HG03460 (cell line): ENCODE data around the gene SPTB.

ENCODE experiments used
- ATAC-seq: cut with Tn5 transposase; IDR thresholded peaks from one replicate; pipeline ENCODE4 v1.9.1; 2021; ENCODE audit not compliant: unreplicated experiment

SPTB gene

DNA sequence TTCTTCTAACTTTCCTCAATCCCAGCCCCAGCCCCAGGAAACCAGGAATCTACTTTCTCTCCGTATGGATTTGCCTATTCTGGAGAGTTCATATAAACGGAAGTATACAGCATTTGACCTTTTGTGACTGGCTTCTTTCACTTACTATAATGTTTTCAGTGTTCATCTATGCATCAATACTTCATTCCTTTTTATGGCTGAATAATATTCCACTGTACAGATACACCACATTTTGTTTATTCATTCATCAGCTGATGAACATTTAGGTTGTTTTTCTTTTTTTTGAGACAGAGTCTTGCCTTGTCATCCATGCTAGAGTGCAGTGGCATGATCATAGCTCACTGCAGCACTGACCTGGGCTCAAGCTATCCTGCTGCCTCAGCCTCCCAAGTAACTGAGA lies 179.4 kb downstream of the SPTB start:
- ATAC-seq: no peak

DNA sequence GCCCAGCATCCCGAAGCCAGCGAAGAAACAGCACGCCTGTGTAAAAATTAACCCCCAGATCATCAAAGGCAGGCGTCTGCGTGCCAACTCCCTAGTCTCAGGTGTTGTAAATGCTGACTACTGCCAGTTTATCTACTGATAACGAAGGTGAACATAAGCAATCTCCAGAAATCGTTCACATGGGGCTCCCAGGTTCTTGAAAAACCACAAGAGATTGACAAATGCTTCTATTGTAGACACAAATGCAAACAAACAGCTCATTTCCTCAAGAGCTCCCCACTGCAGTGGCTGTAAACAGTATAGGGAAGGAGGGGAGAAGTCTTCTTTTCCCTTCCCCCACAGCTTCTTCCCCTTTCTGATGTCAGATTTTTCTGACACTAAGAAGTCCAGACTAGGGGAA lies 180.8 kb downstream of the SPTB start:
- no peak for ATAC-seq

DNA sequence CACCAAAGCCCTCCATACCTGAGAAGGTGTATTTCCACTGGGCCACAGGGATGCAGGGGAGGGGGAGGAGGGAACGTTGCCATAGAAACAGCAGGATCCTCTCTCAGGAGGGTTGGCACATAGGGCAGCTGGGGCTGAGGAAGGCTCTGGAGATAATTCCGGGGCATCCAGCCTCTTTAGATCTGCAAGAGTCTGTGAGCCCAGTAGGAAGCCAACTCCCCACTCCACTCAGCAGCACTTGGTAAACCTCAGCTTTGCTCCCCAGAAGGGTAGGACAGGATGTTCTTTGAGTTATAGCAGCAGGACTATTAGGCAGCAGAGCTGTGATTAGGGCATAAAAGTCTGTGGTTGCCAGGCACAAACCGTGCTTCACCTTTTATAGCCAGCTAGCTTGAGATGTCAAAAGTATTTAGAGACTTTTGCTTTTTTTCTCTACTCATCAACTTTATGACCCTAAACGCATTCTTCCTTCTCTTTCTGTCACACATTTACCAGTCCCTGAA lies 183.3 kb downstream of the SPTB start:
- ATAC-seq: no peak
